HG03565 (cell line): ENCODE results near the gene HOXB7.

ENCODE experiments used
- ATAC-seq: cut with Tn5 transposase; IDR thresholded peaks from one replicate; pipeline ENCODE4 v1.9.1; 2021; ENCODE audit warnings: mild to moderate bottlenecking, moderate library complexity; ENCODE audit not compliant: unreplicated experiment

The HOXB7 gene

DNA sequence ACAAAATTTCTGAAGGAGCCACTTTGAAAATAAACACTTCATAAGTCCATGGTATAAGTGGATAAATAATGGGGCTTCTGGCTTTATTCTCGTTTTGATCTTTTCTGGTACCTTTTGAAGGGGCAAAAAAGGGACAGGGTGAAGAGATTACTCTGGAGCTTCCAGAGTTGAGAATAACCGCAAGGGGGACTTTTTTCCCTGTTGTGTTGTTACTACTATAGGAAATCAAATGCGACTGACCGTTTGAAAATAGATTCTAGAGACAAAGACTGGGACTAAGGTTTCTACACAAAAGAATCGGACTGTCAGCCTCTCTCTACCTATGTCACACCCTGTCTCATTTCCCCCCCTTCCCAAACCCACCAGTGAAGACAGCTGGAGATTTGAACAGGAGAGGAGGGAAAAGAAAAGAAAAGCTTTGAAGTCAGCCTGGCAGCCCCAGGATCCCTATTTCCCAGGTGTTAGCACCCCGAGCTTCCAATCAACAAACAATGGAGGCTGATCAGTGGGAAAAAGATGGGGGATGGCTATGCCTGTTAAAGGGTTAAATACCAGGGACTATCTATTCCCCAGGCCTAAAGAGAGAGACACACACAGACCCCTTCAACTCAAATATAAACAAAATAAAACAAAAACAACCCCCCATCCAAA lies 41.0 kb downstream of the HOXB7 start:
- ATAC-seq = no peak

DNA sequence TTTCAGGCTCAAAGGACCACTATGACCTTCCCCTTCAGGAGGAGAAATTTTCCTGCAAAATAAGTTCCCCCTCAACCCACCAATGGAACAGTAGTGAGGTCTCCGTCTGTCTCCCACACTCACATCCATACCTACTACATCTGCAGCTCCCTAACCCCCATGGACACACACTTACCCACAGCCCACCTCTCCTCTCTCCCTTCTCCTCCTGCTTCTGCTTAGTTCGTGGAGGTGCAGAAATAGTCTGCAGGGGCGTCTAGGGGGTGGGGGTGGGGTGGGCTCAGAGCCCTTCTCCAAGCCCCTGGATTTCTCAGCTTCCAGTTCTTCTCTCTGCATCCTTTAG lies 41.6 kb downstream of the HOXB7 start:
- no peak for ATAC-seq

DNA sequence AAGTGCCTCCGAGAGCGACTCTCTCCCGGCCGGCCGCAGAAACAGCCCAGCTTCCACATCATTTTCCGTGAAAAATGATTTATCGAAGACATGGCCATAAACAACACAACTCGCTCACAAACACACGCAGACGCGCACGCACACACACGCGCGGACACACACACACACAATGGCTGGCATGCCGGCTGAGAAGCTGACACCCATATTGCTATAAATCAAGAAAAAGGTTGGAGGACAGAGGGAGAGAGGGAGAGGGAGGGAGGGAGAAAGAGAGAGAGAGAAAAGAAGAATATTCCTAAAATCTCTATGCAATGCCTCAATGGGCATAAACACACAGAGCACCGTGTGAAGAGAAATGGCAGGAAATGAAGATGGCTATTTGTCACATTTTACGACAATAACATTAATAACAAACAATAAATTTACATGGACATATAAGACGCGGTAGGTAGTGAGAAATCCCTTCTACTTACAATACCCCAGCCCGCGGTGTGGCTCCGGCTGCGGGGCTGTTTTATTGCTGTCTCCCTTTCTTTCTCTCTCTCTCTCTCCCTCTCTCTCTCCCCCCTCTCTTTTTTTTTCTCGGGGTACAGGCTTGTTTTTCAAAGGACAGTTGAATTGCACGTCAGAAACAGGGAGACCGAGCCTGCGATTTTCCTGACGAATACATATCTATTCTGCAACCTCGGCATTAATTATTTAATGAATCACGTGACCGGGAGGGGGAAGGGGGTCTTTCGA lies 42.1 kb downstream of the HOXB7 start:
- ATAC-seq = no peak

DNA sequence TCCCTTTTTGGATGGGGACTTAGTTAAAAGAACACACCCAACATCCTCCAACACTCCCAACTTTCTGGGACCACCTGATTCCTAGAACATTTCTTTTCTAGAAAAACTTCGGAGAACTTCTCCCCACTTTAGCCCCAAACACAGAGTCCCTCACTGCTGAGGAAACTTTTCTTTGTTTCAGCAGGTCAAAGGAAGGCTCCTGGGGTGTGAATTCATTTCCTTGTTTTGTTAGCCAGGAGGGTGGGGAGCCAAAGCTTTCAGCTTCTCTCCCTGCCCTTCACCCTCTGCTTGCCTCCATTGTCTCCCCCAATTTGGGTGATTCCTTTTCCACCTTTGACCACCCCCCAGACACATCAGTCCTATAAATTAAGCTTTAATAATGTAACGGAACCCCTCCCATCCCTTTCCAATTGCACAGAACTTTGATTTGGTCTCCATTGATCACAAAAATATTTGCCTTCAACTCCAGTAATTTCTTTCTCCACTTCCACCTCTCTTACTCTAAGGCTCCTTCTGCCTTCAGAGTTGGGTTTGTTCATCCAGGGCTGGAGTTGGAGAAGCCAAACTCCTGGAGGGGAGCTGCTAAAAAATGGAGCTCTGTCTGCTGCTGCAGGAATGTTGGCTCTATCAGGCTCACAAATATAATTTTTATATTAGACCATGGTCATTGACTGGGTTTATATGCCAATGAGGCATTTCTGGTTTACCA lies 43.0 kb downstream of the HOXB7 start:
- ATAC-seq = no peak

GRCh38 chr17:48567209-48567608 lies 43.6 kb downstream of the HOXB7 start:
- ATAC-seq = no peak

- no peak for ATAC-seq
These were observed 44.1 kb downstream of the HOXB7 start for GRCh38 chr17:48566717-48567116.

- no peak for ATAC-seq
These were observed 44.7 kb downstream of the HOXB7 start for GRCh38 chr17:48565925-48566710.

GRCh38 chr17:48565022-48565554 lies 45.7 kb downstream of the HOXB7 start:
- no peak for ATAC-seq

- no peak for ATAC-seq
These were observed 46.4 kb downstream of the HOXB7 start for GRCh38 chr17:48564188-48565021.

DNA sequence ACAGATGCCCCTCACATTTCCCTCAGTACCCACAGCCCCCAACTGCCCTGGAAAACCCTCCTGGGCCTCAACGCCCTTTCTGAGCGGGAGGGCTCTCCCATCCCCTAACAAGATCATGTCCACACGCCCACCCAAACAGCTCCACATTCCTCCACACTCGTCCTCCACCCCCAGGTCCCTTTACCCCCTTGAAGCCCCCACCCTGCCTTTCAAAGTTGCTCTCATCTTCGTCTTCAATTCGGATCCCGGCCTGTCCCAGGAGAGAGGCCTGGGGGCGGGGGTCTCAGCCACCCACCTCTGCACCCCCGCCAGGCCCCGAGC lies 47.0 kb downstream of the HOXB7 start:
- ATAC-seq = no peak

GRCh38 chr17:48563385-48563838 lies 47.4 kb downstream of the HOXB7 start:
- ATAC-seq = no peak

DNA sequence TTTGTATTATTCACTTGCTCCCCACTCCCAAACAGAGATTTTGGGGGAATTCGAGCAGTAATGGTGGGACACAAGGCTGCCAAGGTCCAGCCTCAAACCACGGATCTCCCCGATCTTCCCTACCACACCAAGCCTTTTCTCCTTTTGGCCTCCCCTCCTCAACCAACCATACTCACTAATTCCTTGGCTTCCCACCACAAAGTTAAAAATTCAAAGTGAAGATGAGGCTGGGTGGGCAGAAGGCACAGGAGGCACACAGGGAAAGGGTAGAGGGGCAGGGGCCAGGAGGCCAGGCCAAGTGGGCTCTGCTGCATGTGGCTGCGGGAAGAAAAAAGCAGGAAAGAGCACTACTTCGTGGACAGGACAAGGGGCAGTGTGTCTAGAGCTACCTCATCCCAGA lies 47.9 kb downstream of the HOXB7 start:
- no peak for ATAC-seq

- ATAC-seq = no peak
These were observed 48.7 kb downstream of the HOXB7 start for GRCh38 chr17:48561884-48562810.

- ATAC-seq = no peak
These were observed 50.7 kb downstream of the HOXB7 start for GRCh38 chr17:48559840-48560817.

DNA sequence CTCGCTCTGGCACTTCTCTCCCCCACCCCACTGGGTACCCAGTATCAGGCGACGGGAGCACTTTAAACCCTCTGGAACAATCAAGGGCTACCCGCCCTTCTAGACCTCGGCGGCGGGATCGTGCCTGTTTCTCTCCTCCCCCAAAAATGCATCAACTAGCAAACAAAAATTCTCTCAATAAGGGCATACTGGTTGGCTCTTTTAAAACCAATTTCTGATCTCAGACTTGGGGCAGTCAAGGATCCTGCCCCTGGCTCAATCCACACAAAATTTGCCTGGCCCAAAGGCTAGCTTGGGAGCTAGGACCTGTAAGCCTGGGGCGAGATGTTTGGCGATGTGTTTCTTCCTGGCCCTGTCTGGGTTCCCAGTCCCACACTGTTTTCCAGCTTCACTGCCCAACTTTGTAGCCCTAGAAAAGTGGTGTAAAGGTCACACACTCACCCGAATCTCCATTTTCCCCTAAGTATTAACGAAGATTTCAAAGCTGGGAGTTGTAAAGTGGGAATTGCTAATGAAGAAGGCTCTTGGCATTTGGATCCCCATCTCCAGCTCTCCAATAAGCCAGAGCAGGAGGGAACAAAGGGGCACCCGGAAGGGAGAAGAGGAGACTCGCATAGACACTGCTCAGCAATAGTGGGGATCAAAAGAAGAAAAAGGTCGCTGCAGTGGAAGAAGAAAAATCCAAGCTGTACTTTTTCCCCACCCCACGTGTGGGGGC lies 51.5 kb downstream of the HOXB7 start:
- ATAC-seq = no peak

DNA sequence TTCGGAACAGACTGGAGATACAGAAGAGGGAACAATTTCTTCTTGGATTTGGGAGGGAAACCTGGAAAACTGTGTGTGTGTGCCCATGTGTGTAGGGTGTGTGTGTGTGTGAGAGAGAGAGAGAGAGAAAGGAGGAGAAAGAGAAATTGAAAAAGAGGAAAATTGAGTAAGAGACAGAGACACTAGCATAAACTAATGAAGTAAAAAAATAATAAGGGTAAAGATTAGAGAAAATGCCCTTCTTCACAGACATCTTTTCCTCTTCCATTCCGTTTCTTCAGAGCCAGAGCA lies 52.0 kb downstream of the HOXB7 start:
- ATAC-seq = no peak

- no peak for ATAC-seq
These were observed 52.6 kb downstream of the HOXB7 start for GRCh38 chr17:48558057-48558830.
